Vagina (tissue), 2 donors: ENCODE measurements around the gene DEGS1.

Source experiments
- CTCF ChIP-seq, 3 experiments: fragments of 450-650 bp in 2 of 3; fragments of 200-600 bp in 1 of 3; sonication (generic) in 1 of 3; IDR thresholded peaks; one replicate each; pipeline ENCODE4 v1.5.1; 2017 to 2019; ENCODE audit warnings: antibody characterized with exemption in 3 of 3, mild to moderate bottlenecking in 2 of 3, moderate library complexity in 2 of 3
- POLR2A ChIP-seq, 2 donors: fragments of 450-650 bp; IDR thresholded peaks; one replicate each; pipeline ENCODE4 v1.6.1; 2017; ENCODE audit warnings: antibody characterized with exemption in 2 of 2, mild to moderate bottlenecking in 2 of 2, moderate library complexity in 2 of 2

GRCh38 chr1:224205438-224205840 is 22.4 kb downstream of the DEGS1 start:
- TF ChIP-seq CTCF (IDR thresholded peaks at IDR 0.05) (no peak), POLR2A (IDR thresholded peaks at IDR 0.05) (no peak)
